ENCODE measurements around the gene PLA2G4B.

Gene PLA2G4B

DNA sequence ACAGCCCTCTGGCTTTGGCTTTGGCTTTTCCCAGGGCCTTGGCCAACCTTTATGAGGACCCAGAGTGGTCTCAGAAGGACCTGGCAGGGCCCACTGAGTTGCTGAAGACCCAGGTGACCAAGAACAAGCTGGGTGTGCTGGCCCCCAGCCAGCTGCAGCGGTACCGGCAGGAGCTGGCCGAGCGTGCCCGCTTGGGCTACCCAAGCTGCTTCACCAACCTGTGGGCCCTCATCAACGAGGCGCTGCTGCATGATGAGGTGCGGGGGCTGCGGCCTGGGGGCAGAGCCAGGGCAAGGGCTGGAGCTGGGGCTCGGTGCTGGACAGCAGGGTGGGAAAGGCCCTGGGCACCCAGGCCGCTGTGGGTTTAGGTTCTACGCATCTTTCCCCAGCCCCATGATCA, 6.2 kb downstream of the PLA2G4B start:
- Histone ChIP-seq H3K9ac (ENCODE audit: insufficient read length, low read depth) (no peak overlapping the region), H3K27me3 (ENCODE audit: insufficient read depth, insufficient read length) (no peaks in the 10 kb centered on the region), H3K9me3 (ENCODE audit: insufficient read depth, low read length) (no peaks in the 10 kb centered on the region), H3K36me3 (ENCODE audit: insufficient read depth, insufficient read length, low read length) (peaks cover 57% of the 10 kb centered on the region), H3K4me3 (ENCODE audit: insufficient read length, low read depth) (no peak overlapping the region), H3K4me1 (ENCODE audit: insufficient read depth, insufficient read length) (peaks cover 12% of the 10 kb centered on the region)
- DNase-seq (ENCODE audit: low read depth, low spot score) = no peak
- no peak for TF ChIP-seq YY1 (IDR thresholded peaks at IDR 0.05; ENCODE audit: insufficient read depth, insufficient read length)
- no peak for TF ChIP-seq SUZ12 (IDR thresholded peaks at IDR 0.05; ENCODE audit: extremely low read depth, insufficient read depth, insufficient read length)
- no peak for TF ChIP-seq ZNF274 (IDR thresholded peaks at IDR 0.05; ENCODE audit: low read depth, low read length)

DNA sequence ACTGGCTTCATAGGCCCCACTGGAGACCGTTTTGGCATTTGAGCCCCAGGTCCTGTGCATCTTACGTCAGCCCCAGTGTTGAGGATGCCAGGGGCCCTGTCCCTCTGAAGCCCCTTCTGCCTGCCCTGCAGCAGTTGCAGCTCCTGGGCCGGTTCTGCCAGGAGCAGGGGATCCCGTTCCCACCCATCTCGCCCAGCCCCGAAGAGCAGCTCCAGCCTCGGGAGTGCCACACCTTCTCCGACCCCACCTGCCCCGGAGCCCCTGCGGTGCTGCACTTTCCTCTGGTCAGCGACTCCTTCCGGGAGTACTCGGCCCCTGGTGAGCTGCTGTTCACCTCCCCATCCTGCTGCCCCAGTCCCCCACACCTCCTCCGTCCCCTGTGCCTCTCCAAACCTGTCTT, 8.6 kb downstream of the PLA2G4B start:
- no peak overlapping the region for H3K4me3 ChIP-seq (ENCODE audit: insufficient read length, low read depth)
- DNase-seq (ENCODE audit: low read depth, low spot score) = no peak
- H3K9ac ChIP-seq (ENCODE audit: insufficient read length, low read depth) = no peak overlapping the region
- no peaks in the 10 kb centered on the region for H3K27me3 ChIP-seq (ENCODE audit: insufficient read depth, insufficient read length)
- no peaks in the 10 kb centered on the region for H3K9me3 ChIP-seq (ENCODE audit: insufficient read depth, low read length)
- H3K4me1 ChIP-seq (ENCODE audit: insufficient read depth, insufficient read length) = peaks cover 9% of the 10 kb centered on the region
- peaks cover 55% of the 10 kb centered on the region for H3K36me3 ChIP-seq (ENCODE audit: insufficient read depth, insufficient read length, low read length)
- TF ChIP-seq SUZ12 (IDR thresholded peaks at IDR 0.05; ENCODE audit: extremely low read depth, insufficient read depth, insufficient read length) = no peak
- no peak for TF ChIP-seq YY1 (IDR thresholded peaks at IDR 0.05; ENCODE audit: insufficient read depth, insufficient read length)
- TF ChIP-seq ZNF274 (IDR thresholded peaks at IDR 0.05; ENCODE audit: low read depth, low read length) = no peak

DNA sequence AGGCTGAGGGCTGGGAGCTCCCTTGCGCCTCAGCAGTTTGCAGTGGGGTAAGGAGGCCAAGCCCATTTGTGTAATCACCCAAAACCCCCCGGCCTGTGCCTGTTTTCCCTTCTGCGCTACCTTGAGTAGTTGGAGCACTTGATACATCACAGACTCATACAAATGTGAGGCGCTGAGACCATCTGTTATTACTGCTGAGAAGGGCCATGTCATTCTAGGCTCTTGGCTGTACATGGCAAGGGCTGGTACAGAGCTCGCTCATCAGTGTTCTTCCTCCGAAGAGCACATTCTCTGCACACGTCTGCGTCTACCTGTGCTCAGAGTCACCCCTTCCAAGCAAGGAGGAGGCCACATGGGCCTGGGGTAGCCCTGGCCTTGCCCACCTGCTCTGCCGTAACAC, 9.3 kb downstream of the PLA2G4B start:
- Histone ChIP-seq H3K9me3 (ENCODE audit: insufficient read depth, low read length) (no peaks in the 10 kb centered on the region), H3K4me1 (ENCODE audit: insufficient read depth, insufficient read length) (peaks cover 9% of the 10 kb centered on the region), H3K27me3 (ENCODE audit: insufficient read depth, insufficient read length) (no peaks in the 10 kb centered on the region), H3K9ac (ENCODE audit: insufficient read length, low read depth) (no peak overlapping the region), H3K4me3 (ENCODE audit: insufficient read length, low read depth) (no peak overlapping the region), H3K36me3 (ENCODE audit: insufficient read depth, insufficient read length, low read length) (peaks cover 53% of the 10 kb centered on the region)
- DNase-seq (ENCODE audit: low read depth, low spot score) = no peak
- TF ChIP-seq ZNF274 (IDR thresholded peaks at IDR 0.05; ENCODE audit: low read depth, low read length) (no peak), YY1 (IDR thresholded peaks at IDR 0.05; ENCODE audit: insufficient read depth, insufficient read length) (no peak), SUZ12 (IDR thresholded peaks at IDR 0.05; ENCODE audit: extremely low read depth, insufficient read depth, insufficient read length) (no peak)

- Histone ChIP-seq H3K36me3 (ENCODE audit: insufficient read depth, insufficient read length, low read length) (peaks cover 51% of the 10 kb centered on the region), H3K9me3 (ENCODE audit: insufficient read depth, low read length) (no peaks in the 10 kb centered on the region), H3K4me1 (ENCODE audit: insufficient read depth, insufficient read length) (peaks cover 11% of the 10 kb centered on the region), H3K4me3 (ENCODE audit: insufficient read length, low read depth) (no peak overlapping the region), H3K27me3 (ENCODE audit: insufficient read depth, insufficient read length) (no peaks in the 10 kb centered on the region), H3K9ac (ENCODE audit: insufficient read length, low read depth) (no peak overlapping the region)
- DNase-seq (ENCODE audit: low read depth, low spot score) = no peak
- no peak for TF ChIP-seq YY1 (IDR thresholded peaks at IDR 0.05; ENCODE audit: insufficient read depth, insufficient read length)
- no peak for TF ChIP-seq ZNF274 (IDR thresholded peaks at IDR 0.05; ENCODE audit: low read depth, low read length)
- TF ChIP-seq SUZ12 (IDR thresholded peaks at IDR 0.05; ENCODE audit: extremely low read depth, insufficient read depth, insufficient read length) = no peak
Observed at GRCh38 chr15:41848631-41849030, 10.0 kb downstream of the PLA2G4B start.

GRCh38 chr15:41849204-41849603, 10.6 kb downstream of the PLA2G4B start:
- H3K27me3 ChIP-seq (ENCODE audit: insufficient read depth, insufficient read length) = no peaks in the 10 kb centered on the region
- H3K4me1 ChIP-seq (ENCODE audit: insufficient read depth, insufficient read length) = peaks cover 16% of the 10 kb centered on the region
- no peak overlapping the region for H3K4me3 ChIP-seq (ENCODE audit: insufficient read length, low read depth)
- TF ChIP-seq ZNF274 (IDR thresholded peaks at IDR 0.05; ENCODE audit: low read depth, low read length) (no peak), SUZ12 (IDR thresholded peaks at IDR 0.05; ENCODE audit: extremely low read depth, insufficient read depth, insufficient read length) (no peak), YY1 (IDR thresholded peaks at IDR 0.05; ENCODE audit: insufficient read depth, insufficient read length) (no peak)
- peaks cover 46% of the 10 kb centered on the region for H3K36me3 ChIP-seq (ENCODE audit: insufficient read depth, insufficient read length, low read length)
- H3K9me3 ChIP-seq (ENCODE audit: insufficient read depth, low read length) = no peaks in the 10 kb centered on the region
- no peak overlapping the region for H3K9ac ChIP-seq (ENCODE audit: insufficient read length, low read depth)
- DNase-seq (ENCODE audit: low read depth, low spot score) = no peak

GRCh38 chr15:41849861-41850260, 11.2 kb downstream of the PLA2G4B start:
- Histone ChIP-seq H3K9ac (ENCODE audit: insufficient read length, low read depth) (no peak overlapping the region), H3K36me3 (ENCODE audit: insufficient read depth, insufficient read length, low read length) (peaks cover 40% of the 10 kb centered on the region), H3K9me3 (ENCODE audit: insufficient read depth, low read length) (no peaks in the 10 kb centered on the region), H3K4me3 (ENCODE audit: insufficient read length, low read depth) (no peak overlapping the region), H3K27me3 (ENCODE audit: insufficient read depth, insufficient read length) (no peaks in the 10 kb centered on the region), H3K4me1 (ENCODE audit: insufficient read depth, insufficient read length) (peaks cover 20% of the 10 kb centered on the region)
- TF ChIP-seq SUZ12 (IDR thresholded peaks at IDR 0.05; ENCODE audit: extremely low read depth, insufficient read depth, insufficient read length) (no peak), YY1 (IDR thresholded peaks at IDR 0.05; ENCODE audit: insufficient read depth, insufficient read length) (no peak), ZNF274 (IDR thresholded peaks at IDR 0.05; ENCODE audit: low read depth, low read length) (no peak)
- no peak for DNase-seq (ENCODE audit: low read depth, low spot score)

DNA sequence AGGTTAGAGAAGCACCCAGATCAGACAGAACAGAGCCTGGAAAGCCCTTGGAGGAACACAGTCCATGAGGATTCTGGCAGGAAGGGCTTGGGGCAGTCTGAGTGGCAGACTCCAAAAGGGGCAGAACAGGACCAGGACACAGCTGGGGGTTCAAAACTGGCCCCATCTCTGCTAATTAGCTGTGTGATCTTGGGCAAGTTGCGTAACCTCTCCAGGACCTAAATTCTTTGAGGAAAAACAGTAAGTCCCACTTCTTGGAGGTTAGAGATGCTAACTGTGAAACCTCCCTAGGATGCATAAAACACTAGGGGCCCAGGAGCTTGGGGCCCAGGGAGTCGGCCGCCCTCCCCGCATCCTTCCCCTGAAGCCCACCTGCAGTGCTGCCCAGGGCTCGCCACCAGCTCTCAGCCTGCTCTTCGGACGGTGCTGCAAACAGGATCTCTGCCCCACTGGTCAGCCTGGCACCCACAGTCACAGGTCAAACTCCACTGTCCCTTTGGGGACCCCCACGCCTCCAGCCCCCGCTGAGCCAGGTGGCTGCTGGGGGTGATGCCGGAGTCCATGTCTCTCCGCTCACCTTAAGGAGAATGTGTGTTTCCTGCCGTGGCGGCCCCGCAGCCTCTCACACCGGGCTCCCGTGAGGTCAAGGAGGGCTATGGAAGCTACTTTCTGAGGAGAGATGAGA, 12.0 kb downstream of the PLA2G4B start:
- TF ChIP-seq YY1 (IDR thresholded peaks at IDR 0.05; ENCODE audit: insufficient read depth, insufficient read length) (no peak), ZNF274 (IDR thresholded peaks at IDR 0.05; ENCODE audit: low read depth, low read length) (no peak), SUZ12 (IDR thresholded peaks at IDR 0.05; ENCODE audit: extremely low read depth, insufficient read depth, insufficient read length) (no peak)
- H3K4me1 ChIP-seq (ENCODE audit: insufficient read depth, insufficient read length) = peaks cover 25% of the 10 kb centered on the region
- DNase-seq (ENCODE audit: low read depth, low spot score) = no peak
- no peaks in the 10 kb centered on the region for H3K27me3 ChIP-seq (ENCODE audit: insufficient read depth, insufficient read length)
- H3K9ac ChIP-seq (ENCODE audit: insufficient read length, low read depth) = peak overlapping the region; percentile 10
- no peaks in the 10 kb centered on the region for H3K9me3 ChIP-seq (ENCODE audit: insufficient read depth, low read length)
- H3K36me3 ChIP-seq (ENCODE audit: insufficient read depth, insufficient read length, low read length) = peaks cover 35% of the 10 kb centered on the region
- H3K4me3 ChIP-seq (ENCODE audit: insufficient read length, low read depth) = no peak overlapping the region
